Activated T-helper 2 cell treated with anti-CD3 and anti-CD28 coated beads, Interferon-gamma antibody, Interleukin-2, Interleukin-4, amounts not matched to agents 10 μg/mL and 5 μg/mL and 100 μg/mL, durations not matched to agents 14 hours and 24 hours and 36 hours (primary cell): ENCODE results near the gene ATXN10. TPM values are rescaled to one million over a fixed set of nuclear protein-coding genes. Genes with fewer than 3 reads are reported as not detected.

Experiments
- DNase-seq: peaks from one replicate; pipeline ENCODE4 v3.0.0; 2021; ENCODE audit warnings: low spot score
- H3K27ac Mint-ChIP-seq: one replicate; pipeline ENCODE4 v1.8.0; 2021; ENCODE audit warnings: mixed read lengths
- H3K27me3 Mint-ChIP-seq: one replicate; pipeline ENCODE4 v1.8.0; 2021; ENCODE audit warnings: low read depth, mixed read lengths
- H3K36me3 Mint-ChIP-seq: one replicate; pipeline ENCODE4 v1.8.0; 2021; ENCODE audit warnings: low read depth, mixed read lengths
- H3K4me1 Mint-ChIP-seq: one replicate; pipeline ENCODE4 v1.8.0; 2021; ENCODE audit warnings: low read depth, mixed read lengths
- H3K4me3 Mint-ChIP-seq: one replicate; pipeline ENCODE4 v1.8.0; 2021; ENCODE audit warnings: low read depth, mild to moderate bottlenecking, moderate library complexity, mixed read lengths
- H3K9me3 Mint-ChIP-seq: one replicate; pipeline ENCODE4 v1.8.0; 2021; ENCODE audit warnings: mixed read lengths
- intact Hi-C: fragments of 100-400 bp; cut with micrococcal nuclease; formaldehyde crosslinking; loops from one replicate; pipeline ENCODE4 v1.15.1; 2023
- total RNA-seq: library from RNA; stranded (reverse); gene quantifications from 2 replicates; pipeline ENCODE4 v1.2.3, GENCODE V29; 2022

The ATXN10 gene
- total RNA-seq, 1 donor from 2014 or later = 123 TPM

GRCh38 chr22:45888221-45889092, 216.8 kb downstream of the ATXN10 start:
- H3K27ac Mint-ChIP-seq = no peak overlapping the region
- H3K27me3 Mint-ChIP-seq = peaks cover 2% of the 10 kb centered on the region
- no peaks in the 10 kb centered on the region for H3K4me1 Mint-ChIP-seq
- no peaks in the 10 kb centered on the region for H3K9me3 Mint-ChIP-seq
- intact Hi-C loops = no loop called here
- H3K4me3 Mint-ChIP-seq = no peak overlapping the region
- no peaks in the 10 kb centered on the region for H3K36me3 Mint-ChIP-seq
- no peak for DNase-seq

- H3K9me3 Mint-ChIP-seq = no peaks in the 10 kb centered on the region
- no peak for DNase-seq
- no peak overlapping the region for H3K27ac Mint-ChIP-seq
- H3K36me3 Mint-ChIP-seq = no peaks in the 10 kb centered on the region
- intact Hi-C loops = no loop called here
- H3K27me3 Mint-ChIP-seq = no peaks in the 10 kb centered on the region
- H3K4me3 Mint-ChIP-seq = no peak overlapping the region
- no peaks in the 10 kb centered on the region for H3K4me1 Mint-ChIP-seq
Measured at GRCh38 chr22:45889093-45889538, 217.5 kb downstream of the ATXN10 start.

GRCh38 chr22:45889539-45890350, 218.1 kb downstream of the ATXN10 start:
- intact Hi-C loops = no loop called here
- DNase-seq = no peak
- Mint-ChIP-seq H3K36me3 (no peaks in the 10 kb centered on the region), H3K4me3 (no peak overlapping the region), H3K9me3 (no peaks in the 10 kb centered on the region), H3K27me3 (no peaks in the 10 kb centered on the region), H3K27ac (no peak overlapping the region), H3K4me1 (no peaks in the 10 kb centered on the region)

GRCh38 chr22:45890351-45890635, 218.7 kb downstream of the ATXN10 start:
- H3K36me3 Mint-ChIP-seq = no peaks in the 10 kb centered on the region
- DNase-seq = no peak
- intact Hi-C loops = no loop called here
- H3K4me1 Mint-ChIP-seq = no peaks in the 10 kb centered on the region
- no peak overlapping the region for H3K27ac Mint-ChIP-seq
- H3K4me3 Mint-ChIP-seq = no peak overlapping the region
- H3K9me3 Mint-ChIP-seq = no peaks in the 10 kb centered on the region
- no peaks in the 10 kb centered on the region for H3K27me3 Mint-ChIP-seq

- Mint-ChIP-seq H3K27ac (no peak overlapping the region), H3K4me1 (no peaks in the 10 kb centered on the region), H3K36me3 (no peaks in the 10 kb centered on the region), H3K27me3 (no peaks in the 10 kb centered on the region), H3K9me3 (no peaks in the 10 kb centered on the region), H3K4me3 (no peak overlapping the region)
- DNase-seq = no peak
- intact Hi-C loops = no loop called here
Measured at GRCh38 chr22:45891021-45891421, 219.4 kb downstream of the ATXN10 start.

GRCh38 chr22:45891471-45891995, 219.9 kb downstream of the ATXN10 start:
- no peak overlapping the region for H3K4me3 Mint-ChIP-seq
- no peak for DNase-seq
- no peaks in the 10 kb centered on the region for H3K27me3 Mint-ChIP-seq
- no peak overlapping the region for H3K27ac Mint-ChIP-seq
- H3K36me3 Mint-ChIP-seq = no peaks in the 10 kb centered on the region
- H3K4me1 Mint-ChIP-seq = no peaks in the 10 kb centered on the region
- intact Hi-C loops = no loop called here
- H3K9me3 Mint-ChIP-seq = no peaks in the 10 kb centered on the region

GRCh38 chr22:45891996-45892621, 220.5 kb downstream of the ATXN10 start:
- H3K36me3 Mint-ChIP-seq = no peaks in the 10 kb centered on the region
- H3K4me3 Mint-ChIP-seq = no peak overlapping the region
- DNase-seq = no peak
- H3K27ac Mint-ChIP-seq = no peak overlapping the region
- H3K9me3 Mint-ChIP-seq = no peaks in the 10 kb centered on the region
- no peaks in the 10 kb centered on the region for H3K27me3 Mint-ChIP-seq
- intact Hi-C loops = no loop called here
- no peaks in the 10 kb centered on the region for H3K4me1 Mint-ChIP-seq

- intact Hi-C loops = no loop called here
- no peaks in the 10 kb centered on the region for H3K4me1 Mint-ChIP-seq
- DNase-seq = no peak
Measured at GRCh38 chr22:45892681-45893461, 221.2 kb downstream of the ATXN10 start.

GRCh38 chr22:45893516-45893915, 221.9 kb downstream of the ATXN10 start:
- Mint-ChIP-seq H3K9me3 (no peaks in the 10 kb centered on the region), H3K27me3 (no peaks in the 10 kb centered on the region), H3K4me3 (no peak overlapping the region), H3K36me3 (no peaks in the 10 kb centered on the region), H3K27ac (no peak overlapping the region), H3K4me1 (no peaks in the 10 kb centered on the region)
- no peak for DNase-seq
- intact Hi-C loops = no loop called here

More at GRCh38 chr22:45892681-45893461, 221.2 kb downstream of the ATXN10 start:
- Mint-ChIP-seq H3K4me3 (no peak overlapping the region), H3K27me3 (no peaks in the 10 kb centered on the region), H3K9me3 (no peaks in the 10 kb centered on the region), H3K36me3 (no peaks in the 10 kb centered on the region), H3K27ac (no peak overlapping the region)

Other genes with a start within 250 kb of the ATXN10 start
- not detected in 2 replicates for gene FBLN1, start 169.0 kb upstream of the ATXN10 start, total RNA-seq